Embryonic facial prominence (tissue), 1 donor: ENCODE measurements around the gene NUP62.
A peak's percentile ranks its signal among the peaks of the same experiment; 100 is the strongest.

Experiments used
- DNase-seq: peaks from one replicate; pipeline ENCODE4 v3.0.0-alpha.2; 2016; ENCODE audit errors: extremely low spot score

NUP62 gene

DNA sequence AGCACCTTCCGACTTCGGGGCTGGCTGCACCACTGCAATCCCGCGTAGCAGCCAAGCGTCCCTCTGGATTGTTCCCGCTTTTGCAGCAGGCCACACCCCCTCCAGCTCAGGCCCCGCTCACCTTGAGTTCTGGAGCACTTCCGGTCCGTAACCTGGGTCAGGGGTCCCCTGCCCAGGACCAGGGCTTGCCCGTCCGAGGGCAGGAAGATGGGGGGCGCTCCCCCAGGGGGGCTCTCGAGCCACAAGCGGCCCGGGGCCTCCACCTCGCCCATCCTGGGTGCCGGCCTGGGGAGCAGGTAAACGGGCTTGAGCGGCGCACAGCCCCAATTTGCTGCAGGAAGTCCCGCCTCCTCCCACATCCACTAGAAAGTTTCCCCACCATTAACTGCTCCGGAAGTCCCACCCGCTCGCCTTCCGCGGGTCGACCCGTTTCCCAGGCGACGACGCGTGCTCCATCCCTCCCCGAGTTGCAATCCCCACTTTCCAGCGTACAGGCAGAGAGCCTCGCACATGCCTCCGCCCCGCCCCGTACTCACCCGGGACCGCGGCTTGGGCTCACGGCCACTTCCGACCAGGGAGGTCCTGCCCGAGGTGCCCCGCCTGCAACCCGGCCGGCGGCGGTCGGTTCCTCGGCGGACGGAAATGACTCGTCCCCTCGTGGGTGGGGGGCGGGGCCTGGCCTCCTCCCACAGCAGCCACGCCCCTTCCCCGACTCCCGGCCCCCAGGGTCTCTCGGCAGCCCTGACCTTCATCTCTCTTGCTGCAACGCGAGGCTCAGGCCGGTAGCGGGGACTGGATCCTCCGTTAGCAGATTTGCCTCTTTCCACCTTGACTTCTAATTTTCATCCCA, 62.1 kb downstream of the NUP62 start, which contains the start of gene PNKP:
Gene PNKP, minus strand, starts transcription at position 644 of the 850 bp plus-strand sequence. Its CDS starts 372 bp downstream, at position 272.
- DNase-seq: peak; percentile 90

DNA sequence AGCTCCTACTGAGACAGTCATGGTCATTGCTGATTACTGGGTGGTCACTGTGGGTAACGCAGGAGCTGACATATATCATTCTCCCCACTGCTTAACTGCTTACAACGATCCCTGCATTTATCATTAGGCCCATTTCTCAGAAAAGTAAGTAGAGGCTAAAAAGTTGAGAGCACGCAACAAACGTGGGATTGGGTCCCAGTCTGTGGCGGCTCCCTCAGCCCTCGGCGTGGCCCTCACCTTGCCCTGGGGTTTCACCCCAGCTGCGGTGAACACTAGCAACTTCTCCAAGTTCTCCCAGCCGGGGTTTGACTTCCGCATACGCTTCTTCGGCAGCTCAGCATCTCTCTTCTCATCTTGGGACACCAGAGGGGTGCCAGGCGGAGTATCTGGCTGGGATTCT, 64.4 kb downstream of the NUP62 start:
- DNase-seq: no peak

DNA sequence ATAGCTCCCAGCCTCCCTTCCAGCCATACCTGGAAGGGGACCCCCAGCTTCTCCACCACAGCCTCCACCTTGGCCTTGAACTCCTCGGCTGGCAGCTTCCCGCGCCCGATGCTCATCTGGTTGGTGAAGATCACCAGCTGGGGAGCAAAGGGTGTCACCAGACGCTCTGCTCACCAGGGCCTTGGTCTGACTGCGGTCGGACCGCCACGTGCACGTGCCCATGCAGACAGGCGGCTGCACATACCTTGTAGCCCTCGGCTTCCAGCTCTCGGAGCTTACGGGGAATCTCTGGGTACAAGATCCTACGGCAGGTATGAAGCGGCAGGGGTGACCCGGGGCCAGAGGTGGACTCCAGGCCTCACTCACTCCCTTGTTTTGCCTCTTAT, 65.4 kb downstream of the NUP62 start:
- no peak for DNase-seq

DNA sequence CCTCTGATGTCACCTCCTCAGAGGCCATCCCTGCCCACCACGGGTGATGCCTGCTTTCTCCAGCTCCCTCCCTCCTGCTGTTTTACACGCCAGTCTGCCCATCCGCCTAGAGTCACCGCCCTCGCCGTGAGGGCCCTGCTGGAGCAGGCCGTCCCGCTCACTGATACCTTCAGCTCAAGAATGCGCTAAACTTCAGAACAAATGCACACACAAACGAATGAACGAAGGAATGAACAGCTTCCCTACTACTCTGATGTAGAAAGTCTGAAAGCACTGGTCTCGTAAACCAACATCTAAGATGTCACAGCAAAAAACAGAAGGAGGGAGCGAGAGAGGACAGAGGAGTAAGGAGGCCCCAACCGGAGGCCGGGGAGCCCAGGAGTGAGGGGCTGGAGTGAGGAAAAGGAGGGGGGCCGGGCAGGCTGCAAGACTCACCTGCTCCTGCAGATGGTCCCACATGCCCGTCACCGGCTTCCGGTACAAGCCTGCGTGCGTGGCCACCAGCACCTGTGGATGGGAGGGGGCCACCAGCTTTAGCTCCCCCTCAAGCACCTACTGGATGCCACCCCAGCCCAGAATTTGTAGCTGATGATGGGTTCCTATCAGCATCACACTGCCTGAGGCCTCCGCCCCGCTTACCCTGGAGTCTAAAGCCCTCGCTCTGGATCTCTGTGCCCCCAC, 65.9 kb downstream of the NUP62 start:
- no peak for DNase-seq

DNA sequence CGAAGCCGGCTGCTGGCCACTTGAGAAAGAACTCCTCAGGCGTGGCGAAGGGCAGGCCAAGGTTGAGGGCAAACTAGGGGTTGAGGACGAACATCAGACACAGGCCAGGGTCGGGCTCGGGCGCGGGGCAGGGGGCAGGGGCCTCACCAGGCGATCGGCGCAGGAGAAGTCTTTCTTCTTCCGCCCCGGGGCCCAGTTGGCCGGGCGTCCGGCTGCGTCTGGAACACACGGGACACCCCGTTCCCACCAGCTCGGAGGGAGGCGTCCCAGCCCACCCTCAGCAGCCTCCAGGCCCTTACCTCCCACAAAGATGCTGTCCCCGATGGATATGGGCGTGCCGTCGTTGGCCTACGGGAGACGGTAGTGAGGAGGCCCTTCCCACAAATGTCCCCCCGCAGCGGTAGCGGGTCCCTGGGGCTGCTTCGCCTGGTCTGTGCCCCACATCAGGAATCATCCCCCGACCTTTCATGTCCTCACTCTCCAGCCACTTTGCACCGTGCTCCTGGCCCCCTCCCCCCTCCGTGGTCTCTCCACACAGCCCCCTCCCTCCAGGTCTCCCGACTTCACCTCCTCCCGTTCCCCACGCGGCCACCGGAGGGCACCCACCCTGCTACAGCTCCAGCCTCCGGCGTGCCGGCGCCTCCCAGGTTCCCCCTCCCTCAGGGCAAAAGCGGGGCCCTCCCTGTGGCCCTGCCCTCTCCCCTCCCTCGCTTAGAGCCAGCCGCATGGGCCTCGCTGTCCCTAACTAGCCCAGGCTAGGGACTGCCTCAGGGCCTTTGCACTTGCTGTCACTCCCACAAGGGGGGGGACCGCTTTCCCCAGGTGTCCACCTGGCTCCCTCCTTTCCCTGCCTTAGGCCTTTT, 66.7 kb downstream of the NUP62 start:
- no peak for DNase-seq

DNA sequence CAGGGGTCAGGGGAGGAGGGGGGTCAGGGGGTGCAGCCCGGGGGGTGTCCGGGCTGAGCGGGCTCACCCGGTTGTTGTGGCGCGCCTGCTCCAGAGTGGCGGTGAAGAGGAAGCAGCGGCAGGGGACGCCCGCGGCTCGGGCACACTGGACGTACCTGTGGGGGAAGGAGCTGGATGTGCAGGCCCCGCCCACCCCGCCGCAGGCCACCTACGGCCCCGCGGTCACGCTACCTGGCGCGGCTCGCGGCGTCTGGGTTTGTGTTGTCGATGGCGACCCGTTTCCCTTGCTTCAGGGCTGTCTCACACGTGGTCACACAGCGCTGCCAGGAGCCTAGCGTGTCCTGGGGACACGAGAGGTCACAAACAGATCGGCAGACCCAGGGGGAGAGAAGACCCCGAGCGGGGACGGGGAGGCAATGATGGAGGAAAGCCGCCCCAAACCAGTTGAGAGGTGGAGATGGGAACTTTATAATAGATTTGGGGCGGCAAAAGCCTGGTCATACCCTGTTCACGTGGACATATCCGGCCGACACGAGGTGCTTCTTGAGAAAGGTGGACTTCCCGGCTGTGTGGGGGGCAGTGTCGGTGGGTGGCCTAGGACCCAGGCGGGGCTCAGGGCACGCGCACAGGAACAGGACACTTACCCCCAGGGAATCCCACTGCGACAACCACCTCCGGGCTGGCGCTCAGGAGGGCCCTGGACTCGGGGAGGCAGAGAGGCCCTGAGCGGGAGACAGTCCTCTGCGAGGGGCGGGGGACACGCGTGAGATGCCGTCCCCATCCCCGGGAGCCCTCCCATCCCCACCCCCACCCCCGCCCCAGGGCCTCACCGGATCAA, 67.5 kb downstream of the NUP62 start:
- no peak for DNase-seq

DNA sequence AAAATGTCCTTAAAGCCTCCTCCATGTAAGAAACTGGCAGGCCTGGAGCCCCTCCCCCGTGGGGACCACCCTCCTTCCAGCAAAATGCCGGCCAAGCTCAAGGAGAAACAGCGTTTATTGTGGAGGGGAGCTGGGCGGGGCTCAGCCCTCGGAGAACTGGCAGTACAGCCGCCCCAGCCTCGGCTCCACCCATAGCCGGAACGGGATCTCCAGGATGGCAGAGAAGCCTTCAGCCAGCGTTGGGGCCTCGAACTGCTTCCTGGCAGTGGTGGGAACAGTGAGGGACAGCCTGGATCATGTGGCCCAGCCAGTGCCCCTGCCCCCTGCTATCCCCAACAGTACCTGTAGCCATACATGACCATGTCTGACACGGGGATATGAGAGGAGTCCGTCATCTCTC, 68.2 kb downstream of the NUP62 start:
- no peak for DNase-seq

DNA sequence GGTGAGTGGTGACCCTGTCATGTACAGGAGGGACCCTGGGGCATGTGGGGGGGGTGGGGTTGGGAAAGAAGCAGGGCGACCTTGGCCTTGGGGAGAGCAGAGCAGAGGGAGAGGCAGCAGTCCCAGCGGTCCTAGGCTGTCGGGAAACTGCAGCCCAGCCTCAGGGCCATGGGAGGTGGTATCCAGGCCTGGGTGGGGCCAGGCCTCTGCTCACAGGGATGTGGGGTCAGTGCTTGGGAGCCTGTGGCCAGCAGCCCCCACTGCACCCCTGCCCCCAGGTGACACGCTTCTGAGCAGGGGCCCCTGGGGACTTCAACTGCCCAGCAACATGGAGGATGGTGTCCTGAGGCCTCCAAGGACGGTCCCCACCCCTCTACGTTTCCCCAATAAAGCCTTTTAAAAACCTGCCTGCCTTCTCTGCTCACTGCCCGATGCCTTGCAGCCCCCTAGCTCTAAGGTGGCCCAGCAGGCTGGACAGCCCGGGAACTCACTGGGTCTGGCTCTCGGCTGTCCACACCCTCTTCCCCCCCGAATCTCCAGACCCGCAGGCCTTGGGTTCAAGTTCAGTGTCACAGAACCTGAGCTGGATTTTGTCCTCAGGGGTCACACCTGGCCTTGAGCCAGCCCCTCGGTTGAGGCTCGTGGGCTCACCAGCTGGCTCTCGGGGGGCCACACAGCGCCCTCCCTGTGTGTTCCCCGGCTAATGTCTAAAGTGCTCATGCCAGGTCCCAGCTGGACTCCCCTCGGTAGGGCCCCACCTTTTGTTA, 68.8 kb downstream of the NUP62 start:
- no peak for DNase-seq

DNA sequence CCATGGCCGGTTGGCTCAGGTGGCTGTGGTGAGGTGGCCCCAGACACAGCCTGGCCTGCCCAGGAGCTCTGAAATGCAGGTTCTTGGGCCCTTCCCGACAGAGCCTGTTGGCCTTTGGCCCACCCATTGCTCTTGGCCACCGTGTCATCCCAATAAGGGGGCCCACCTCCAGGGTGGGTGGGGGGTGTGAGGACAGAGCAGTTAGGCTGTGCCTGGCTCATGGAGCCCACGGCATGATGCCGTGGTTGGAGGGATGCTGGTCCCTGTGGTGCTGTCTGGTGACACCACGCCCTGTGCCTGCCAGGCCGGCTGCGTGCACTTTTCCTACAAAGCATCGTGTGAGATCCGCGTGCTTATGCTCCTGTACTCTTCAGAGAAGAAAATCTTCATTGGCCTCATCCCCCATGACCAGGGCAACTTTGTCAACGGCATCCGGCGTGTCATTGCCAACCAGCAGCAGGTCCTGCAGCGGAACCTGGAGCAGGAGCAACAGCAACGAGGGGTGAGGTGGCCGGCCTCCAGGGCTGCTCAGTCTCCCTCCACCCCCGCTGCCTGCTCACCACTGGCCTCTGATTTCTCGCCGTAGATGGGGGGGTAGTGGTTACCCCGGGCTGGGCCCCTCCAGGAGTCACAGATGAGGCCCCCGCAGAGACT, 69.5 kb downstream of the NUP62 start:
- DNase-seq: no peak

DNA sequence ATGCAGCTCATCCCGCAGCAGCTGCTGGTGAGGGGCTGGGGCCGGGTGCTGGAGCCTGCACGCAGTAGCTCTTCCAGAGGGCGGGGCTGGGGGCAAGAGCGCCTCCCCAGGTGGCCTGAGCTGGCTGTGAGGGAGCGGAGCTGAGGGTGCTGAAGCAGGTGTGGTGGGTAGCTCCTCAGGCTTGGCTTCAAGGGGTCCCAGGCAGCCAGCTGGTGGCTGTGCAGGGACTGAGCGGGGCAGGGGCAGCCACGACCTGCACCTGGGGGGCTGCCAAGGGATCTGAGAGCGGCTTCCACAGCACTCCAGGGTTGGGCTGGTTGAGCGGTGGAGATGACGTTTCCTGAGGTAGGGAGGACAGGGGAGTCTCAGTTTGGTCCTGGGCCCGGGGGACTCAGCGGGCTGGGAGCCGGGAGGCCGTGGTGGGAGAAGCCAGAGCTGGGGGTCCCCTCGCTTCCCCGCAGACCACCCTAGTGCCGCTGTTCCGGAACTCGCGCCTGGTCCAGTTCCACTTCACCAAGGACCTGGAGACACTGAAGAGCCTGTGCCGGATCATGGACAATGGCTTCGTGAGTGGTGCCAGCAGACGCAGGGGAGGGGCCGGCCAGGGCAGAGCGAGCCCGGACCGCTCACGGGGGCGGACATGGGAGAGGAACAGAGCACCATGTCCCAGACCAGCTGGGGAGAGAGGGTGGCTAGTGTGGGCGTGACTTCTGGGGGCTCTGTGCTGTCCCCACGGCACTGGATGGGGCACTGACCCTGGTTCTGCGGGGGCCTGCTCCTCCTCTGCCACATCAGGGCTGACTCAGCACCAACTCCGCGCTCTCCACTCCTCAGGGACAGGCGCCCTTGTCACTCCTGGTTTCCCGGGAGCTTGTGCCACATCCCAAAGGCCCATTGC, 71.0 kb downstream of the NUP62 start:
- no peak for DNase-seq

DNA sequence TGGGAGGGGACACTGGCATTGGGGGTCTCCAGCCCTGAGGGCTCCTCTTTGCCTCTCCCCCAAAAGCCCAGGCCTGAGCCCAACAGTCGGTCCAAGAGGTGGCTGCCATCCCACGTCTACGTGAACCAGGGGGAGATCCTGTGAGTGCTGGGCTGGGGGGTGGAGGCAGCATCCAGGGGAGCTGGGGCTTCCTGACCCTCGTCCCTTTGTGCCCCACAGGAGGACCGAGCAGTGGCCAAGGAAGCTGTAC, 71.5 kb downstream of the NUP62 start:
- DNase-seq: no peak

DNA sequence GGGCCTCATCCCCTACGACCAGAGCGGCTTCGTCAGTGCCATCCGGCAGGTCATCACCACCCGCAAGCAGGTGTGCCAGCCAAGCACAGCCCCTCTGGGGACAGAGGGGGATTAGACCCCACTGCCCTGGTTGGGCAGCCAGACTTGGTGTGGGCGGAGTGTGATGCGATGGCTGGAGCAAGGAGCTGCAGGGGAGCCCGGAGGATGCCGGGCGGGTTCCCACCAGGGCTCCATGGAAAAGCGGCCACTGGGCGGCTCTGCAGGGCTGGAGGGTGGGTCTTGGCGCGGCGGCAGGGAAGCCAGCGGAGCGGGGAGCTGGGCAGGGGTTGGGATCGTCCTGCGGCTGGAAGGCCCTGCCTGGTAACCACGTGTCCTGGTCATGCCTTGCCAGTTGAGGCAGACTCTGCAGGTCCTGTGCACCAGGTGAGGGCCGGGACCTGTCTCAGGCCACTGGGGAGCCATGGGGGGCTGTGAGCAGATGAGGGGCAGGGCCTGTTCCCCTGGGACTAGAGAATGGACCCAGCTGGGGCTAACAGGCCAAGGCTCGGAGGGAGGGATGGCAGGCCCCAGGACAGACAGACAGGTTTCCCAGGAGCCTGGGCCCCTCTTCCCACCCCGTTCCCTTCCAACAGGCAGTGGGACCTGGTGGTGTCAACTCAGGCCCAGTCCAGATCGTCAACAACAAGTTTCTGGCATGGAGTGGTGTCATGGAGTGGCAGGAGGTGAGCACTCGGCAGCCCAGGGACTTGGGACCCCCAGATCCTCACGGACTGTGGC, 72.1 kb downstream of the NUP62 start:
- DNase-seq: no peak
